GM18505 (cell line): Measurements from ENCODE around the gene RHOH.
A peak's percentile ranks its signal among the peaks of the same experiment; 100 is the strongest.

Source experiments
- ATAC-seq: cut with Tn5 transposase; IDR thresholded peaks from one replicate; pipeline ENCODE4 v1.9.1; 2021; ENCODE audit not compliant: unreplicated experiment
- POLR2A ChIP-seq: IDR thresholded peaks from 4 replicates; pipeline ENCODE4 v1.6.1; 2011; ENCODE audit warnings: borderline replicate concordance; ENCODE audit not compliant: insufficient read depth, insufficient read length; ENCODE audit errors: extremely low read depth

RHOH gene

DNA sequence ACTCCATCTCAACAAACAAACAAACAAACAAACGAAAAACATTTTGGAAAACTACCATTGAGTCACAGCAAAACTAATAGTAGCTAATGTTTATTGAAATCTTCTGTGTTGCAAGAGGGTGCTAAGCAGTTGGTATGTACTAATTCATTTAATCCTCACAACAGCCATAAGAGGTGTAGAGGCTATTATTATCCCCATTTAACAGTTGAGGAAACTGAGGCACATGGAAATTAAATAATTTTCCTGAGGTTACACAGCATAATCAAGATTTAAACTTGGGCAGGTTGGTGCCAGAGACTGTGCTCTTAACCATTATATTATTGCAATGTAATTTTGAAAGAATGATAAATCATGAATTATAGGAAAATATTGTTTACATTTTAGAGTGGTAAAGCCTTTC, 17.5 kb upstream of the RHOH start:
- TF ChIP-seq POLR2A, result no peak
- no peak for ATAC-seq

DNA sequence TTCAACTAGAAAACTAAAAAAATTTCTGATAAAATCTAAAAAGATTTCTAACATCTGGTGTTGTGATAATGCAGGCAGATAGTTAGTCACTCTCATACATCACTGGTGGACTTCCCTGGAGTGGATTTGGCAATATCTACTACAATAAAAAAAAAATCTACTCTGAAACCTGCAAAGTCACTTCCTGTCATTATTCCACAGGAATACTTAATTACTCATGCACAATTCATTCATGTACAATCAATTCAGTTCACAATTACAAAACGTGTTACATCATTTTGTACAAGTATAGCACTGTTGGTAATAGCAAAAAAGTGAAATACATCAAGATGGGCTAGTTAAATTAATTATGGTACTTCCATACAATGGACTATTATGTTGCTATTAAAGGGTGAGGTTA, 16.5 kb upstream of the RHOH start:
- no peak for TF ChIP-seq POLR2A
- no peak for ATAC-seq

- no peak for TF ChIP-seq POLR2A
- ATAC-seq, result no peak
Observed at GRCh38 chr4:40182001-40182400, 14.8 kb upstream of the RHOH start.

DNA sequence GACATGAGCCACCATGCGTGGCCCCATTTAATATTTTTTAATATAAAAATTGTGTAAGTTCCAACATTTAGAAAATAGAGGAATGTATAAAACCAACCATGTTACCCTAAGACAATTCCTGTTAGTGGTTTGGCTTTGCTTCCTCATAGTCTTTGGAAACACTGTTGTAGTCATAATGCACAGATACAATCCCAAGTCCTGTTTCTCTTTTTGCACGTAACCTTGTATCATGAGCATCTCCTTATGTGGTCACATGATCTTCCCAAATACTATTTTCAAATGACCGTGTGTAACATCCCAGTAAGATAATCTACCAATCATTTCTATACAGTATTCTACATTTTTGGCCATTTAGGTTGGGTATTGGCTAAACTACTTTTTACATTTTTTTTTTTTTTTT, 13.9 kb upstream of the RHOH start:
- ATAC-seq, result no peak
- TF ChIP-seq POLR2A, result no peak

DNA sequence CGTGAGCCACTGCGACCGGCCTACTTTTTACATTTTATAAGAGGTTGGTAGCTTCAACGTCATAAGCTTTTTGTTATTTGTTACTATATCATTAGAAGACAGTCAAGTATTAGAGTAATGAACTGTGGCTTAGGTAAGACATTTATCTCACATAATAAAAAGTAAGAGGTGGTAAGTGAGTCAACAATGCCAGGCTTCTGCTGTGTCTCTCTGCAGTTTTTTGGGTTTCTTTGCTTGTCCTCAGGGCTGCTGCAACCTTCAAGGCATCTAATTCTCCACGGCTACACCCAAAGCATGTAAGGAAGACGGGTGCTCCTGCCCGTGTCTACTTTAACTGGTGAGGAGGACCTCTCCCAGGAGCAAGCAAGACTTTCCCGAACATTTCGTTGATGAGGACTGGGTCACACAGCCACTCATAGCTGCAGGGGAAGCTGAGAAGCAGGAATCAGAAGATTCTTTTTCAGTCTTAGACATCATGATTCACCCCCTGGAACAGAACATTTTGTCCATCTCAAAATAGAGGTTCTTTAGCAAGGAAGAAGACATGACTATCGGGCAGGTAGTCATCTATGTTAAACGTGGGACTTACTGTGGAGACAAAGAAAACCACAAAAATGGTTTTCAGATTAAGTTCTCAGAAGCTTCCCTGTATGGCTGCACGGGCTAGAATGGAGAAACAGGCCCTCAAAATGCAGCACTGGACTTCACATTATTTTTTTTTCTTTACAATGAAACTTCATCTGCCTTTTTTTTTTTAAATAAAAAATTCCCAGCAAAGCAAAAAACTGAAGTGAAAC, 13.0 kb upstream of the RHOH start:
- no peak for TF ChIP-seq POLR2A
- no peak for ATAC-seq

GRCh38 chr4:40185830-40186664, 10.8 kb upstream of the RHOH start:
- ATAC-seq, result peak; percentile 51
- no peak for TF ChIP-seq POLR2A

- TF ChIP-seq POLR2A, result no peak
- ATAC-seq, result no peak
Observed at GRCh38 chr4:40186665-40187014, 10.2 kb upstream of the RHOH start.

DNA sequence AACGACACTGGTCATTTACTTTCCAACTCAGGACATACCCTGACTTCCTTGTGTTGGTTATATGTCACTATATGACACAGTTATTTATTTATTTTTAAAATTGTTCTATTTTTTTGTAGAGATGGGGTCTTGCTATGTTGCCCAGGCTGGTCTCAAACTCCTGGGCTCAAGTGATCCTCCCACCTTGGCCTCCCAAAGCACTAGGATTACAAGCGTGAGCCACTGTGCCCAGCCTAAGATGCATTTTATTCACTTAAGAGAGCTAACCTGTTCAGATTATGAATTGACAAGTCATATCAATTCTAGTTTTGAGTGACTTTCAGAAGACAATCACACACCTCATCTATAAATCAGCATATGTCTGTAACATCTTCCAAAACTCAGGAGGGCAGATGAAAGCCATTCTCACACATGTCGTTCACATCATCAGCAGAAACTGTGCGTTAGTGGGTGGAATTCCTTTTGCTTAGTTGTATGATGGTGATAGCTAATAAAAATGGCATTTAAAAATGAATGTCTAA, 9.4 kb upstream of the RHOH start:
- no peak for ATAC-seq
- no peak for TF ChIP-seq POLR2A

DNA sequence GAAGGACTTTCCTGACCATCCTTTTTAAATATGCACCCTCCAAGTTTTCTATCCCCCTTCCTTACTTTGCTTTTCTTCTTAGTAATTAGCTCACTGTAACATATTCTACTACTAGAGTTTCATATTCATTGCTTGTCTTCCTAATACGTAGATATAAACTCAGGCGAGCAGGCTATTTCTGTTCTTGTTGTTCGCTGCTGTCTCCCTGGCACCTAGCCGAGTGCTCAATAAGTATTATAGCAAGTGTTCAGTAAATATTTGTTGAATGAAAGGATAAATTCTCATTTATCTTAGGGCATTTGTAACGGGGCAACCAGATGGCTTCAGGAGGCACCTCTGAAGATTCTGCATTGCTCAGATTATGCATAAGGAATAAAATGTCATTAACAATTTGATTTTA, 6.8 kb upstream of the RHOH start:
- ATAC-seq, result no peak
- TF ChIP-seq POLR2A, result no peak

DNA sequence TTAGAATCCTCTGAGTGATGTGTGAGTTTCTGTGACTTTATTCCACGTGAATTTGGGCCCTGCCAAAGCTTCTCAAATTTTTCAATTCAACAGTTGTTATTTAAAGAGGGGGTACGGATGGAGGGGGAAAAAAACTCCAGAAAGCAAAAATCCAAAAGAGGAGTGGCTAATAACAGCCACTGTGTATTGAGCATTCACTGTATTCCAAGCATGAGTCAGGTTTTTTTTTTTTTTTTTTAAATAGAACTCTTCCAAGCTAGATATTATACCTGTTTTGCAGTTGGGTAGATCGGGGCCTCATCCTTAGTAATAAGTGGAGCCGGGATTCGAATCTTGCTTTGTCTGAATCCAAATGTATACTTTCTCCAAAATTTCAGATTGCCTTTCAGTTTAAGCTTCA, 6.4 kb upstream of the RHOH start:
- no peak for TF ChIP-seq POLR2A
- ATAC-seq, result no peak

- no peak for TF ChIP-seq POLR2A
- no peak for ATAC-seq
Observed at GRCh38 chr4:40190880-40191815, 5.7 kb upstream of the RHOH start.

DNA sequence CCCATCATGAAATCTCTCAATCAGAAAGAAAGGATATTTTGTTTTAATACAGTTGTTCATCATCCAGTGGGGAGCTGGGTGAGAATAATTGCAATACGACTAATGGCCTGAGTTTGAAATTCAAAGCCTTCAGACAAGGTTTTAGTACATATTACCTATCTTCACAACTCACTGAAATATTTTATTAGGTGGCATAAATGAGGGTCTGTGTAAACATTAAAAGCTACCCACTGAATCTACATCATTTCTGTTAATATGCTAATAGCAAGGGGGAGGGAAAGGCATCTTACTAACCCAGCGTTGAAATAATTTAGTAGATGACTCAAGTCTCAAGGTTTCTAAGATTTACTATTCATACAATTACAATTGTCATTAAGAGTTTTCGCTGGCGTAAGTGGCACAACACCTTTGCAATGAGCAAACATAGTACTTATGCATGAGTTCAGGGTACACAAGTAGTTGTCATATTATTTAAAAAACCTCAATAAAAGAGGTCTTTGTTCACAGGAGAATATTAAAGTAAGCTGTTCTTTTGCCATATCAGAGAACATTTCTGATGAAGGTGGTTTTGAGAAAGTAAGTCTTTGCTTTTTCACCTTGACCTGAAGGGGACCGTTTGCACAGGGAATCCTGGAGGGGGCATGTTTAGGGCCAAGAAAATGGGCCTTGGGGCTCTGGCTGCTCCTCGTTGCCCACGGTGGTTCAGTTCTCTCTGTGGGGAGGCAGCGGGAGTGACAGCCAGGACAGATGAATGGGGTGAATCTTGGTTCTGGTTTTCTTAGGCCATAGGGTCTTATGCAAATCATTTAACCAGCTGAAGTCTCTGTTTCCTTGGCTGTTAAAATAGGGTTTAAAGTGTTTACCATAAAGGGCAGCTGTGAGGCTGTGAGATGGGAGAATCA, 4.5 kb upstream of the RHOH start:
- peak; percentile 48 for TF ChIP-seq POLR2A
- peak; percentile 32 for ATAC-seq
